CD4-positive, CD25-positive, alpha-beta regulatory T cell (primary cell): ENCODE results near the gene PLEKHM1. TPM values are rescaled to one million over a fixed set of nuclear protein-coding genes. Genes with fewer than 3 reads are reported as not detected.
A peak's percentile ranks its signal among the peaks of the same experiment; 100 is the strongest.

Source experiments
- ATAC-seq, 2 donors: fragments of 150-1000 bp; cut with Tn5 transposase; one replicate each; pipeline ENCODE4 v1.10.0; 2021; ENCODE audit warnings: low read depth in 2 of 2, moderate number of reproducible peaks in 2 of 2, moderate library complexity in 1 of 2
- DNase-seq, 3 donors: peaks; one replicate each; pipeline versions ENCODE4 v3.0.0 to v3.0.0-alpha.2; 2012 to 2022; ENCODE audit warnings: mixed read lengths in 1 of 3
- H3K27ac ChIP-seq: one replicate; pipeline ENCODE4 v1.7.0; 2013; ENCODE audit warnings: mild to moderate bottlenecking, low read length; ENCODE audit not compliant: insufficient read depth, poor library complexity, severe bottlenecking
- H3K27me3 ChIP-seq: one replicate; pipeline ENCODE4 v1.7.0; 2013; ENCODE audit warnings: low read length; ENCODE audit not compliant: control insufficient read depth, insufficient read depth
- H3K36me3 ChIP-seq: one replicate; pipeline ENCODE4 v1.7.0; 2013; ENCODE audit warnings: mild to moderate bottlenecking, low read length, moderate library complexity; ENCODE audit not compliant: control insufficient read depth, insufficient read depth
- H3K4me1 ChIP-seq: 2 replicates; pipeline ENCODE4 v1.7.0; 2013; ENCODE audit warnings: mild to moderate bottlenecking, low read length; ENCODE audit not compliant: insufficient read depth, control insufficient read depth, poor library complexity, severe bottlenecking
- H3K4me3 ChIP-seq: one replicate; pipeline ENCODE4 v1.7.0; 2013; ENCODE audit warnings: low read depth, mild to moderate bottlenecking, low read length, moderate library complexity
- H3K9me3 ChIP-seq, 2 experiments: 1 replicate in 1 of 2; 2 replicates in 1 of 2; pipeline ENCODE4 v1.7.0; 2013; ENCODE audit warnings: low read length in 2 of 2, mild to moderate bottlenecking in 1 of 2, moderate library complexity in 1 of 2; ENCODE audit not compliant: control insufficient read depth in 2 of 2
- H3K27ac Mint-ChIP-seq, 3 donors: one replicate each; pipeline ENCODE4 v1.8.0; 2020 to 2022; ENCODE audit warnings: mild to moderate bottlenecking in 3 of 3, mixed read lengths in 3 of 3, moderate library complexity in 2 of 3
- H3K27me3 Mint-ChIP-seq: one replicate; pipeline ENCODE4 v1.8.0; 2022; ENCODE audit warnings: mild to moderate bottlenecking, mixed read lengths
- H3K36me3 Mint-ChIP-seq: one replicate; pipeline ENCODE4 v1.8.0; 2020; ENCODE audit warnings: mixed read lengths
- H3K4me1 Mint-ChIP-seq, 4 donors: one replicate each; pipeline ENCODE4 v1.8.0; 2020 to 2022; ENCODE audit warnings: mixed read lengths in 4 of 4, mild to moderate bottlenecking in 1 of 4
- H3K4me3 Mint-ChIP-seq, 4 donors: one replicate each; pipeline ENCODE4 v1.8.0; 2020 to 2022; ENCODE audit warnings: mild to moderate bottlenecking in 4 of 4, mixed read lengths in 4 of 4, moderate library complexity in 3 of 4
- H3K9me3 Mint-ChIP-seq, 7 donors: one replicate each; pipeline ENCODE4 v1.8.0; 2020 to 2022; ENCODE audit warnings: mixed read lengths in 7 of 7, mild to moderate bottlenecking in 3 of 7, moderate library complexity in 2 of 7
- polyA plus RNA-seq, 4 donors: library from polyadenylated mRNA; unstranded; fragments of 300-500 nt; fragmentation: Illumina TruSeq; gene quantifications; one replicate each; pipeline ENCODE4 v1.2.3, GENCODE V29; 2021
- total RNA-seq: library from RNA; stranded (reverse); gene quantifications from one replicate; pipeline ENCODE4 v1.2.3, GENCODE V29; 2022

PLEKHM1 gene
- total and polyA plus RNA-seq, 5 donors from 2014 or later, result 11.1 to 103 (median 12.5) TPM

GRCh38 chr17:45404870-45405249, 85.7 kb downstream of the PLEKHM1 start:
- Histone ChIP-seq H3K4me1 (peaks cover 37% of the 10 kb centered on the region), H3K4me3 (no peak overlapping the region), H3K36me3 (peaks cover 64% of the 10 kb centered on the region), H3K27me3 (no peaks in the 10 kb centered on the region), H3K9me3 (no peaks in the 10 kb centered on the region), H3K27ac (no peak overlapping the region)
- Mint-ChIP-seq H3K4me1 (peaks cover 0 to 49% (median 28%) of the 10 kb centered on the region in 4 donors), H3K36me3 (peaks cover 30% of the 10 kb centered on the region), H3K9me3 (no peaks in the 10 kb centered on the region), H3K27me3 (no peaks in the 10 kb centered on the region), H3K4me3 (peak overlapping the region in 1 of 4 donors; percentile 35), H3K27ac (peak overlapping the region in 2 of 3 donors; percentile 44 to 62)
- ATAC-seq (no peak), DNase-seq (no peak)

GRCh38 chr17:45403906-45404490, 86.5 kb downstream of the PLEKHM1 start:
- Mint-ChIP-seq H3K9me3 (no peaks in the 10 kb centered on the region), H3K4me1 (peaks cover 0 to 40% (median 24%) of the 10 kb centered on the region in 4 donors), H3K27me3 (no peaks in the 10 kb centered on the region), H3K4me3 (no peak overlapping the region), H3K36me3 (peaks cover 36% of the 10 kb centered on the region), H3K27ac (peak overlapping the region in 2 of 3 donors; percentile 38 to 46)
- H3K4me3 ChIP-seq, result no peak overlapping the region
- ATAC-seq, result no peak
- H3K36me3 ChIP-seq, result peaks cover 72% of the 10 kb centered on the region
- no peak for DNase-seq
- H3K9me3 ChIP-seq, result no peaks in the 10 kb centered on the region
- no peaks in the 10 kb centered on the region for H3K27me3 ChIP-seq
- no peak overlapping the region for H3K27ac ChIP-seq
- peaks cover 28% of the 10 kb centered on the region for H3K4me1 ChIP-seq

GRCh38 chr17:45402916-45403315, 87.6 kb downstream of the PLEKHM1 start:
- Histone ChIP-seq H3K36me3 (peaks cover 81% of the 10 kb centered on the region), H3K9me3 (no peaks in the 10 kb centered on the region), H3K27ac (no peak overlapping the region), H3K27me3 (no peaks in the 10 kb centered on the region), H3K4me3 (no peak overlapping the region), H3K4me1 (peaks cover 18% of the 10 kb centered on the region)
- no peak overlapping the region for H3K4me3 Mint-ChIP-seq
- H3K27me3 Mint-ChIP-seq, result no peaks in the 10 kb centered on the region
- H3K36me3 Mint-ChIP-seq, result peaks cover 33% of the 10 kb centered on the region
- ATAC-seq (no peak), DNase-seq (no peak)
- H3K9me3 Mint-ChIP-seq, result no peaks in the 10 kb centered on the region
- H3K4me1 Mint-ChIP-seq, result peaks cover 0 to 30% (median 14%) of the 10 kb centered on the region in 4 donors
- no peak overlapping the region for H3K27ac Mint-ChIP-seq

- peaks cover 0 to 15% (median under 1%) of the 10 kb centered on the region in 4 donors for H3K4me1 Mint-ChIP-seq
- Histone ChIP-seq H3K27ac (no peak overlapping the region), H3K4me1 (no peaks in the 10 kb centered on the region), H3K27me3 (no peaks in the 10 kb centered on the region), H3K9me3 (no peaks in the 10 kb centered on the region), H3K4me3 (no peak overlapping the region), H3K36me3 (peaks cover 87% of the 10 kb centered on the region)
- ATAC-seq (no peak), DNase-seq (no peak)
- no peaks in the 10 kb centered on the region for H3K27me3 Mint-ChIP-seq
- peak overlapping the region in 1 of 3 donors; percentile 76 for H3K27ac Mint-ChIP-seq
- no peaks in the 10 kb centered on the region for H3K9me3 Mint-ChIP-seq
- peaks cover 31% of the 10 kb centered on the region for H3K36me3 Mint-ChIP-seq
- no peak overlapping the region for H3K4me3 Mint-ChIP-seq
These were observed 91.7 kb downstream of the PLEKHM1 start for GRCh38 chr17:45398800-45399199.

GRCh38 chr17:45397796-45398195, 92.7 kb downstream of the PLEKHM1 start:
- Histone ChIP-seq H3K9me3 (no peaks in the 10 kb centered on the region), H3K27ac (no peak overlapping the region), H3K36me3 (peaks cover 80% of the 10 kb centered on the region), H3K4me1 (no peaks in the 10 kb centered on the region), H3K27me3 (no peaks in the 10 kb centered on the region), H3K4me3 (no peak overlapping the region)
- Mint-ChIP-seq H3K27ac (peak overlapping the region in 1 of 3 donors; percentile 66), H3K4me3 (no peak overlapping the region), H3K4me1 (peaks cover 0 to 12% (median 0%) of the 10 kb centered on the region in 4 donors), H3K9me3 (no peaks in the 10 kb centered on the region), H3K36me3 (peaks cover 30% of the 10 kb centered on the region), H3K27me3 (no peaks in the 10 kb centered on the region)
- ATAC-seq, result no peak
- DNase-seq, result no peak

- Mint-ChIP-seq H3K36me3 (peaks cover 27% of the 10 kb centered on the region), H3K4me3 (no peak overlapping the region), H3K9me3 (no peaks in the 10 kb centered on the region), H3K27me3 (no peaks in the 10 kb centered on the region), H3K4me1 (peaks cover 0 to 12% (median under 1%) of the 10 kb centered on the region in 4 donors), H3K27ac (no peak overlapping the region)
- Histone ChIP-seq H3K36me3 (peaks cover 69% of the 10 kb centered on the region), H3K4me1 (no peaks in the 10 kb centered on the region), H3K27ac (no peak overlapping the region), H3K27me3 (no peaks in the 10 kb centered on the region), H3K4me3 (no peak overlapping the region), H3K9me3 (no peaks in the 10 kb centered on the region)
- DNase-seq (no peak), ATAC-seq (no peak)
These were observed 93.9 kb downstream of the PLEKHM1 start for GRCh38 chr17:45396496-45397205.

GRCh38 chr17:45395569-45396415, 94.7 kb downstream of the PLEKHM1 start:
- Histone ChIP-seq H3K9me3 (no peaks in the 10 kb centered on the region), H3K4me3 (no peak overlapping the region), H3K36me3 (peaks cover 60% of the 10 kb centered on the region), H3K27me3 (no peaks in the 10 kb centered on the region), H3K27ac (no peak overlapping the region), H3K4me1 (no peaks in the 10 kb centered on the region)
- DNase-seq (no peak), ATAC-seq (no peak)
- H3K4me3 Mint-ChIP-seq, result no peak overlapping the region
- no peaks in the 10 kb centered on the region for H3K27me3 Mint-ChIP-seq
- H3K9me3 Mint-ChIP-seq, result no peaks in the 10 kb centered on the region
- H3K27ac Mint-ChIP-seq, result no peak overlapping the region
- H3K36me3 Mint-ChIP-seq, result peaks cover 18% of the 10 kb centered on the region
- H3K4me1 Mint-ChIP-seq, result peaks cover 0 to 9% (median 2%) of the 10 kb centered on the region in 4 donors
